GM18951 (cell line): ENCODE results near the gene SIN3A.

ENCODE experiments used
- POLR2A ChIP-seq: IDR thresholded peaks from 4 replicates; pipeline ENCODE4 v1.6.1; 2011; ENCODE audit warnings: mild to moderate bottlenecking; ENCODE audit not compliant: insufficient read length, insufficient read depth; ENCODE audit errors: extremely low read depth
- in situ Hi-C: fragments of 300-500 bp; cut with MboI; formaldehyde crosslinking; loops from one replicate; pipeline ENCODE4 v1.12.0; 2022; ENCODE audit warnings: low sequenced_read_pairs, mixed read lengths, inconsistent platforms; ENCODE audit not compliant: unreplicated experiment

Gene SIN3A

GRCh38 chr15:75362642-75363249 lies 88.7 kb downstream of the SIN3A start:
- in situ Hi-C loops, result loop anchor here (25.0 kb wide), 1 partner anchor 300 kb away; no protein-coding TSS in a partner anchor
- no peak for TF ChIP-seq POLR2A

DNA sequence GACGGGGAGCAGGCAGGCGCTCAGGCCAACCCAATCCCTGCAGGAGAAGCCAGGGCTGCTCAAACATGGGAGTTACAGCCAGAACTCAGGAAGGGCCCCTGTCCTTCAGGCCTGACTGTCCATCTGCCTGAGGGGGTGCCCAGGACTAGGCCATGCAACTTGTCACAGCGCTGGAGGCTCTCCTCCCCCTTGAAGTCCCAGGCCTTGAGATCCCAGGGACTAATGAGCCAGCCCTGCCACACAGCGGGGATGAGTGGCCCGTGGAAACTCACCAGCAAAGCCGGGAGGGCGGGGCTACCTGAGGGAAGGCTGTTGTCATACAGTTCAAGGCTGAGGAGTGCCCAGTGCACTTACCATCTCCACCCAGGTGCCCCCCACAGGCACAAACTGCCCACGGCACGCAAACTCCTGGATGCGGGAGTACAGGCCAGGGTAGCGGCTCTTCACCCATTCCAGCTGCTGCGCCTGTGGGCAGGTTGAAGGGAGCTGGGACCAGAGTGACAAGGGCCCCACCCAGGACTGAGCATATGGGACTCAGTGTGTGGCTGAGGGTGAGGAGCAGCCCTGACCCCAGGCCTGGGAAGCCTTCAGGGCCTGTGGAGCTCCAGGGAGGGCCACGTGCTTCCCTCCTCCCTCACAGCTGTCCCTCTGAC lies 89.4 kb downstream of the SIN3A start:
- in situ Hi-C loops, result loop anchor here (25.0 kb wide), 1 partner anchor 300 kb away; no protein-coding TSS in a partner anchor
- TF ChIP-seq POLR2A, result no peak

GRCh38 chr15:75361361-75361988 lies 90.0 kb downstream of the SIN3A start:
- no peak for TF ChIP-seq POLR2A
- in situ Hi-C loops, result loop anchor here (25.0 kb wide), 1 partner anchor 301 kb away; no protein-coding TSS in a partner anchor

GRCh38 chr15:75360856-75361255 lies 90.6 kb downstream of the SIN3A start:
- in situ Hi-C loops, result loop anchor here (25.0 kb wide), 1 partner anchor 301 kb away; no protein-coding TSS in a partner anchor

GRCh38 chr15:75360391-75360790 lies 91.1 kb downstream of the SIN3A start:
- in situ Hi-C loops, result loop anchor here (25.0 kb wide), 1 partner anchor 302 kb away; no protein-coding TSS in a partner anchor

More at GRCh38 chr15:75360856-75361255, 90.6 kb downstream of the SIN3A start:
- no peak for TF ChIP-seq POLR2A

GRCh38 chr15:75359537-75360250 lies 91.8 kb downstream of the SIN3A start:
- in situ Hi-C loops, result loop anchor here (25.0 kb wide), 1 partner anchor 303 kb away; no protein-coding TSS in a partner anchor
- no peak for TF ChIP-seq POLR2A

More at GRCh38 chr15:75360391-75360790, 91.1 kb downstream of the SIN3A start:
- TF ChIP-seq POLR2A, result no peak

- in situ Hi-C loops, result loop anchor here (25.0 kb wide), 1 partner anchor 303 kb away; no protein-coding TSS in a partner anchor
- no peak for TF ChIP-seq POLR2A
Observed at GRCh38 chr15:75358771-75359536, 92.5 kb downstream of the SIN3A start.

GRCh38 chr15:75357976-75358673 lies 93.4 kb downstream of the SIN3A start:
- in situ Hi-C loops, result loop anchor here (25.0 kb wide), 1 partner anchor 304 kb away; no protein-coding TSS in a partner anchor
- TF ChIP-seq POLR2A, result no peak

- TF ChIP-seq POLR2A, result no peak
Observed at GRCh38 chr15:75356517-75356916, 95.0 kb downstream of the SIN3A start.

DNA sequence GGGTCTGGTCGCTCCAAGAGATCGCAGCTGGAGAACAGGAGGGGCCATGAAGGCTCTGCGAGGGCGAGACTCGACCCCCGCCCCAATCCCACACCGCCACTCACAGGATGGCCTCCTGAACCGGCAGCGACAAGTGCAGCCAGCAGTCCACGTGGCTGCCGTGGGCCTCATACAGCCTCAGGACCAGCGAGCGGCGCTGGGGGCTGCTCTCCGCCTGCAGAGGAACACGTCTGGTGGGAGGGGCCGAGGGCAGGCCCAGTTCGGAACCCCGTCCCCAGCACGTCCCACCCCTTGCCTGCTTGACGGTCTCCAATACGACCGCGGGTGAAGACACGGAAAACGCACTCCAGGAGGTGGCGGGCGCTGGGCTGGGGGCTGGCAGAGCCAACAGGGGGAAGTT lies 95.5 kb downstream of the SIN3A start:
- TF ChIP-seq POLR2A, result no peak
- in situ Hi-C loops, result loop anchor here (25.0 kb wide), 1 partner anchor 306 kb away; no protein-coding TSS in a partner anchor

More at GRCh38 chr15:75356517-75356916, 95.0 kb downstream of the SIN3A start:
- in situ Hi-C loops, result loop anchor here (25.0 kb wide), 1 partner anchor 306 kb away; no protein-coding TSS in a partner anchor

- TF ChIP-seq POLR2A, result no peak
- in situ Hi-C loops, result loop anchor here (25.0 kb wide), 1 partner anchor 307 kb away; no protein-coding TSS in a partner anchor
Observed at GRCh38 chr15:75355369-75355768, 96.1 kb downstream of the SIN3A start.
